Heart left ventricle (tissue), 16 donors: ENCODE results near the gene TOGARAM2. TPM values are rescaled to one million over a fixed set of nuclear protein-coding genes. Genes with fewer than 3 reads are reported as not detected.

Experiments
- ATAC-seq, 4 donors: fragments of 200-7000 bp; cut with Tn5 transposase; one replicate each; pipeline ENCODE4 v1.9.1; 2020 to 2022; ENCODE audit warnings: moderate library complexity in 4 of 4, mild to moderate bottlenecking in 3 of 4, moderate number of reproducible peaks in 1 of 4
- DNase-seq, 5 donors: peaks; one replicate each; pipeline ENCODE4 v3.0.0-alpha.2; 2020
- H3K27ac ChIP-seq, 12 donors: fragments of 200-600 bp; sonication (generic) in 4 of 12; one replicate each; pipeline versions ENCODE4 v1.5.0 to v1.8.0; 2016 to 2022; ENCODE audit warnings: mild to moderate bottlenecking in 2 of 12
- H3K27me3 ChIP-seq, 9 donors: fragments of 200-600 bp; sonication (generic) in 2 of 9; one replicate each; pipeline versions ENCODE4 v1.5.1 to v1.8.0; 2016 to 2022; ENCODE audit warnings: mild to moderate bottlenecking in 3 of 9
- H3K36me3 ChIP-seq, 9 donors: fragments of 200-600 bp; sonication (generic) in 2 of 9; one replicate each; pipeline versions ENCODE4 v1.5.0 to v1.8.0; 2018 to 2022; ENCODE audit warnings: mild to moderate bottlenecking in 2 of 9
- H3K4me1 ChIP-seq, 12 donors: fragments of 200-600 bp; sonication (generic) in 4 of 12; one replicate each; pipeline versions ENCODE4 v1.5.0 to v1.8.0; 2016 to 2022; ENCODE audit warnings: mild to moderate bottlenecking in 3 of 12
- H3K4me3 ChIP-seq, 12 donors: fragments of 200-600 bp; sonication (generic) in 4 of 12; one replicate each; pipeline versions ENCODE4 v1.5.0 to v1.8.0; 2017 to 2022; ENCODE audit warnings: mild to moderate bottlenecking in 9 of 12, moderate library complexity in 4 of 12
- H3K9me3 ChIP-seq, 12 donors: fragments of 200-600 bp; sonication (generic) in 4 of 12; one replicate each; pipeline versions ENCODE4 v1.5.0 to v1.8.0; 2016 to 2022; ENCODE audit warnings: mild to moderate bottlenecking in 1 of 12
- POLR2A ChIP-seq, 2 donors: fragments of 450-650 bp; IDR thresholded peaks; one replicate each; pipeline ENCODE4 v1.6.1; 2017; ENCODE audit warnings: antibody characterized with exemption in 2 of 2, mild to moderate bottlenecking in 2 of 2, moderate library complexity in 2 of 2
- WGBS, 4 donors: extraction: QIAGEN DNeasy Blood & Tissue Kit in 2 of 4; methylation state at CpG; one replicate each; pipeline versions ENCODE4 v1.1.5 to v1.1.7; 2013 to 2018; 5-methylcytosine and 5-hydroxymethylcytosine counted together
- intact Hi-C, 10 donors: fragments of 100-400 bp; cut with DNase I; formaldehyde crosslinking; loops; one replicate each; pipeline versions ENCODE4 v1.11.1 to v1.14.2; 2022
- polyA plus RNA-seq, 2 donors: library from polyadenylated mRNA; stranded (reverse); fragments of 200-250 nt; gene quantifications; one replicate each; pipeline ENCODE4 v1.2.3, GENCODE V29; 2013
- total RNA-seq, 9 donors: library from RNA; depleted of rRNA in 2 of 9; stranded (reverse); fragments of >200 nt in 2 of 9; fragmentation: NEBNext Ultra II Directional in 3 of 9; extraction: Animal tissue kit (Norgen Biotek cat#: 25700) in 3 of 9; gene quantifications; one replicate each; pipeline versions ENCODE4 v1.1.0 to v1.2.4, GENCODE V29; 2016 to 2023
- TF ChIP-seq, protein P1 (sequence below), 12 donors: fragments of 200-600 bp; sonication (generic) in 4 of 12; IDR thresholded peaks; one replicate each; pipeline versions ENCODE4 v1.5.0 to v1.8.0; 2018 to 2022; ENCODE audit warnings: antibody characterized with exemption in 12 of 12, mild to moderate bottlenecking in 5 of 12
- donor health status: ischemic (EF 13 %, LVEDD 7.1; RV severe dilation, severe dysfunction).
- donor health status: healthy with polysubstance abuse.
- donor health status: DM: no; HTN: yes; CAD: no.
- donor health status: DM: no; HTN: no; CAD: no.
- donor health status: ischemic (EF 25% LVEDD 6.9; RV normal size, moderate dysfunction).
- donor health status: ischemic (EF 25% LVEDD 5.7; RV mildly dilated, moderate dysfunction).
- donor health status: healthy.
- donor health status: DM: yes; HTN: yes; CAD: no.
- donor health status: ischemic (EF 35%, LVEDD 5.7; RV mildly dilated, moderate dysfunction).
- donor health status: nonischemic (EF 11% LVEDD 7.7; RV severe dilation, severe dysfunction).
- donor health status: DM: yes; HTN: yes; CAD: no.
- donor health status: PGD.
- donor health status: ischemic (EF 29% LVEDD 5.4; RV normal size, mild dysfunction).
- donor health status: nonischemic (EF 23%, LVEDD 6.1; RV moderate dilation, normal function).

Gene TOGARAM2
- total and polyA plus RNA-seq, 11 donors = 0.24 to 23.9 (median 6.2) TPM

DNA sequence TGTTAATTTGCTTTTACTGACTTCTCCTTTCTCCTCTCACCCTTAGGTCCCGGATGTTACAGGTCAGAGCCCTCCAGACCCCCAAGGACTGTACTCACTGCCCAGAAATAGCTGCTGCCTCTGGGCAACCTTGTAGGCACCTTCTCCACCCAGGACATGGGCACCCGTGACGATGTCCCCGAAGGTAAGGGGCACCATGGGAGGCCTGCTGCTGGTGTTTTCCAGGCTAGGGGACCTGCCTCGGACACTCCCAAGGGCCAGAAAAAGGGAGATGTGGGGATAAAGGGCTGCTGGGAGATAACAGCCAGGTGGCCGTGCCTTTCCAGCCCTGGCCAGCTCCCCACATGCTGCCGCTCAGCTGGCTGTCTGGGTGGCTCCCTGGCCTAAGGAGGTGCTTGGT, 13.6 kb downstream of the TOGARAM2 start:
- Histone ChIP-seq H3K36me3 (no peaks in the 10 kb centered on the region), H3K27ac (no peak overlapping the region), H3K4me1 (peaks cover 0 to 12% (median 1%) of the 10 kb centered on the region in 12 donors), H3K27me3 (no peaks in the 10 kb centered on the region), H3K4me3 (no peak overlapping the region), H3K9me3 (no peaks in the 10 kb centered on the region)
- intact Hi-C loops = no loop called here
- DNase-seq (no peak), ATAC-seq (no peak)
- 77 to 90% (median 82%) methylated on average over 6 to 7 of the region's 7 CpGs for WGBS, 4 donors
- TF ChIP-seq POLR2A (IDR thresholded peaks at IDR 0.05) = no peak
- TF ChIP-seq, protein P1, sequence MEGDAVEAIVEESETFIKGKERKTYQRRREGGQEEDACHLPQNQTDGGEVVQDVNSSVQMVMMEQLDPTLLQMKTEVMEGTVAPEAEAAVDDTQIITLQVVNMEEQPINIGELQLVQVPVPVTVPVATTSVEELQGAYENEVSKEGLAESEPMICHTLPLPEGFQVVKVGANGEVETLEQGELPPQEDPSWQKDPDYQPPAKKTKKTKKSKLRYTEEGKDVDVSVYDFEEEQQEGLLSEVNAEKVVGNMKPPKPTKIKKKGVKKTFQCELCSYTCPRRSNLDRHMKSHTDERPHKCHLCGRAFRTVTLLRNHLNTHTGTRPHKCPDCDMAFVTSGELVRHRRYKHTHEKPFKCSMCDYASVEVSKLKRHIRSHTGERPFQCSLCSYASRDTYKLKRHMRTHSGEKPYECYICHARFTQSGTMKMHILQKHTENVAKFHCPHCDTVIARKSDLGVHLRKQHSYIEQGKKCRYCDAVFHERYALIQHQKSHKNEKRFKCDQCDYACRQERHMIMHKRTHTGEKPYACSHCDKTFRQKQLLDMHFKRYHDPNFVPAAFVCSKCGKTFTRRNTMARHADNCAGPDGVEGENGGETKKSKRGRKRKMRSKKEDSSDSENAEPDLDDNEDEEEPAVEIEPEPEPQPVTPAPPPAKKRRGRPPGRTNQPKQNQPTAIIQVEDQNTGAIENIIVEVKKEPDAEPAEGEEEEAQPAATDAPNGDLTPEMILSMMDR (IDR thresholded peaks at IDR 0.05) = no peak

DNA sequence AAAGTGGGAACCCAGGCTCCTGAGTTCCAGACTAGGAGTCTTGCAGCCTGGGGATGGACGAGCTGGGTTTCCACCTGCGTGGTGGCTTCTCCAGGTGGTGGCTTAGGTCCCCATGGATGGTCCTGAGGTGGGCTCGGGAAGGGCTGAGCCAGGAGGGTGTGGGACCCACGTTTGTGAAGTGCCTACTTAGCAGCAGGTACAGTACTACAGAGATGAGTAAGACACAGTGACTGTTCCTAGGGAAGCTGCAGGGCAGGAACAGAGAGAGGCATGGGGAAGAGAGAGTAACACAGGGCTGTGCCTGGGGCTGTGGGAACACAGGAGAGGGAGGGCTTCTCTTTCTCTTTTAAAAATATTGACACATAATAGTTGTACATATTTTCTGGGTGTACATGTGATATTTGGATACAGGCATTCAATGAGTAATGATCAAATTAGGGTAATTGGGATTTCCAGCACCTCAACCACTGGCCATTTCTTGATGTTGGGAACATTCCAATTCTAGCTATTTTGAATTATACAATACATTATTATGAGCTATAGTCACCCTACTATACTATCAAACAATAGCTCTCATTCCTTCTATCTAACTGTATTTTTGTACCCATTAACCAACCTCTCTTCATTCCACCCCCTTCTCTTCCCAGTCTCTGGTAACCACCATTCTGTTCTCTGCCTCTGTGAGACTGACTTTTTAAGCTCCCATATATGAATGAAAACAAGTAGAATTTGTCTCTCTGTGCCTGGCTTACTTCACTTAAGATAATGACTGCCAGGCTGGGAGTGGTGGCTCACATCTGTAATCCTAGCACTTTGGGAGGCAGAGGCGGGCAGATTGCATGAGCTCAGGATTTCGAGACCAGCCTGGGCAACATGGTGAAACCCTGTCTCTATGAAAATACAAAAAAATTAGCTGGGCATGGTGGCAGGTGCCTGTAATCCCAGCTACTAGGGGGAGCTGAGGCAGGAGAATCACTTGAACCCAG, 15.0 kb downstream of the TOGARAM2 start:
- DNase-seq (no peak), ATAC-seq (no peak)
- 73 to 83% (median 77%) methylated on average over 6 of the region's 6 CpGs for WGBS, 4 donors

DNA sequence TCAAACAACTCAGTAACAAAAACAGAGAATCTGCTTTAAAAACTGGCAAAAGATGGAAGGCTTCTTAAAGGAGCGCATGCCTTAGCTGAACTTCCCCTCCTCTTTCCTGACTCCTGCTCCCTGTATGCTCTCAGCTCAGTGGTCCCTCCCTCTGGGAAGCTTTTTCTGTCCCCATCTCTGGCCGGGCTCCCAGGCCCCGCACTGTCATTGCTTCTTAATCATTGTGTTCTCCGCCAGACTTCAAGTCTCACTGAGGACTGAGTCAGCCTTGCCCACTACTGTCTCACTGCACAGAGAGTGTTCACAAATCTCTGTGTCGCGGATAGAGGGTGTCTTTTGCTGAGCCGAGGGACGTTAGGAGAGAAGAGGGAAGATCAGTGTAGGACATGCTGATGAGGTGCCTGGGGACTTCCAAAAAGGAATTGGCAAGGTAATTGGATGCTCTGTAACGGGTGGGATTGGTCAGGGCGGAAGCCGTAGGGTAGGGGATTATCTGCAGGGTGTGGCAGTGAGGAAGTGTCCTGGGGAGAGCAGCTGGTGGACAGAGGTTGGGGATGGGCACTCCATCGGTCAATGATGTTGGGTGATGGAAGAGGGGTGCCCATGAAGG, 16.2 kb downstream of the TOGARAM2 start:
- Histone ChIP-seq H3K4me3 (peak overlapping the region in 1 of 12 donors; percentile 18), H3K27ac (peak overlapping the region in 1 of 12 donors; percentile 18), H3K27me3 (no peaks in the 10 kb centered on the region), H3K36me3 (no peaks in the 10 kb centered on the region), H3K9me3 (no peaks in the 10 kb centered on the region), H3K4me1 (peaks cover 0 to 23% (median 0%) of the 10 kb centered on the region in 12 donors)
- TF ChIP-seq, protein P1 (IDR thresholded peaks at IDR 0.05) = no peak
- TF ChIP-seq POLR2A (IDR thresholded peaks at IDR 0.05) = no peak
- intact Hi-C loops = no loop called here
- DNase-seq (no peak), ATAC-seq (peak in 3 of 4 donors; percentile 25 to 61 (median 40))
- WGBS, 4 donors = 42 to 54% (median 51%) methylated on average over 12 of the region's 12 CpGs

More for the DNA sequence above, 15.0 kb downstream of the TOGARAM2 start:
- TF ChIP-seq POLR2A (IDR thresholded peaks at IDR 0.05) = no peak
- TF ChIP-seq, protein P1 (IDR thresholded peaks at IDR 0.05) = no peak
- H3K4me1 ChIP-seq = peaks cover 0 to 18% (median 1%) of the 10 kb centered on the region in 12 donors
- no peaks in the 10 kb centered on the region for H3K9me3 ChIP-seq
- no peaks in the 10 kb centered on the region for H3K36me3 ChIP-seq
- intact Hi-C loops = no loop called here
- no peaks in the 10 kb centered on the region for H3K27me3 ChIP-seq
- H3K4me3 ChIP-seq = no peak overlapping the region
- no peak overlapping the region for H3K27ac ChIP-seq
